ENCODE measurements around the gene TEX52. TPM values are rescaled to one million over a fixed set of nuclear protein-coding genes. Genes with fewer than 3 reads are reported as not detected.

Gene TEX52
- total and polyA plus RNA-seq, 10 of the 15 experiments (the other 5 are each of a cell fraction or from before 2014, with no cell fraction given): 0.23 TPM; not detected in 9

- CTCF ChIA-PET: interaction anchor here (0.6 to 1.6 kb wide), 3 partner anchors 13 to 158 kb away, joined by 3 to 4 read pairs (median 3); no protein-coding TSS in a partner anchor
- POLR2A ChIA-PET: interaction anchor here (0.5 to 0.7 kb wide), 2 partner anchors 17 to 56 kb away, joined by 3 to 5 read pairs; no protein-coding TSS in a partner anchor
- DNase-seq (ENCODE audit: low read depth, low spot score): no peak
Measured at GRCh38 chr12:2858334-2858733, 1.5 kb upstream of the TEX52 start.

GRCh38 chr12:2857576-2857975, 737 bp upstream of the TEX52 start:
- H3K27me3 ChIP-seq (replicated peaks in 1 of 2; ENCODE audit: control insufficient read depth in 2 of 2, insufficient read depth in 2 of 2, low read length in 1 of 2): no peaks in the 10 kb centered on the region
- H3K4me3 ChIP-seq: no peak overlapping the region
- no TSS peak for BruUV-seq (replicated peaks)
- H3K36me3 ChIP-seq (ENCODE audit: control insufficient read depth in 2 of 2, insufficient read depth in 2 of 2, low read length in 1 of 2): peaks cover 11% of the 10 kb centered on the region in 2 experiments; a peak in 3 of 4 replicates
- no peaks in the 10 kb centered on the region for H4K20me1 ChIP-seq (ENCODE audit: control insufficient read depth, insufficient read depth)
- H3K27ac ChIP-seq (ENCODE audit: control insufficient read depth, insufficient read depth): no peak overlapping the region
- in situ Hi-C loops (cut with MboI): no loop called here
- no peaks in the 10 kb centered on the region for H3K4me1 ChIP-seq (ENCODE audit: control insufficient read depth, insufficient read depth, low read length)
- RAD21 ChIA-PET (ENCODE audit: unreplicated experiment): no interaction called here
- CTCF ChIA-PET: interaction anchor here (0.6 to 1.6 kb wide), 2 partner anchors 12 to 39 kb away, joined by 3 to 4 read pairs; no protein-coding TSS in a partner anchor
- 76% methylated on average over 7 of the region's 7 CpGs for WGBS (ENCODE audit: insufficient coverage, insufficient replicate concordance, low lambda C conversion rate, missing lambda C conversion rate)
- POLR2A ChIA-PET: no interaction called here
- intact Hi-C loops (cut with micrococcal nuclease; ENCODE audit: unreplicated experiment): no loop called here
- no peak overlapping the region for H3K4me2 ChIP-seq (ENCODE audit: control insufficient read depth, insufficient read depth)
- TF ChIP-seq POLR2A (IDR thresholded peaks at IDR 0.05; ENCODE audit: low read depth, low read length): peak; percentile 27; the same call in 1 of the 2 replicates
- TF ChIP-seq, protein P1, sequence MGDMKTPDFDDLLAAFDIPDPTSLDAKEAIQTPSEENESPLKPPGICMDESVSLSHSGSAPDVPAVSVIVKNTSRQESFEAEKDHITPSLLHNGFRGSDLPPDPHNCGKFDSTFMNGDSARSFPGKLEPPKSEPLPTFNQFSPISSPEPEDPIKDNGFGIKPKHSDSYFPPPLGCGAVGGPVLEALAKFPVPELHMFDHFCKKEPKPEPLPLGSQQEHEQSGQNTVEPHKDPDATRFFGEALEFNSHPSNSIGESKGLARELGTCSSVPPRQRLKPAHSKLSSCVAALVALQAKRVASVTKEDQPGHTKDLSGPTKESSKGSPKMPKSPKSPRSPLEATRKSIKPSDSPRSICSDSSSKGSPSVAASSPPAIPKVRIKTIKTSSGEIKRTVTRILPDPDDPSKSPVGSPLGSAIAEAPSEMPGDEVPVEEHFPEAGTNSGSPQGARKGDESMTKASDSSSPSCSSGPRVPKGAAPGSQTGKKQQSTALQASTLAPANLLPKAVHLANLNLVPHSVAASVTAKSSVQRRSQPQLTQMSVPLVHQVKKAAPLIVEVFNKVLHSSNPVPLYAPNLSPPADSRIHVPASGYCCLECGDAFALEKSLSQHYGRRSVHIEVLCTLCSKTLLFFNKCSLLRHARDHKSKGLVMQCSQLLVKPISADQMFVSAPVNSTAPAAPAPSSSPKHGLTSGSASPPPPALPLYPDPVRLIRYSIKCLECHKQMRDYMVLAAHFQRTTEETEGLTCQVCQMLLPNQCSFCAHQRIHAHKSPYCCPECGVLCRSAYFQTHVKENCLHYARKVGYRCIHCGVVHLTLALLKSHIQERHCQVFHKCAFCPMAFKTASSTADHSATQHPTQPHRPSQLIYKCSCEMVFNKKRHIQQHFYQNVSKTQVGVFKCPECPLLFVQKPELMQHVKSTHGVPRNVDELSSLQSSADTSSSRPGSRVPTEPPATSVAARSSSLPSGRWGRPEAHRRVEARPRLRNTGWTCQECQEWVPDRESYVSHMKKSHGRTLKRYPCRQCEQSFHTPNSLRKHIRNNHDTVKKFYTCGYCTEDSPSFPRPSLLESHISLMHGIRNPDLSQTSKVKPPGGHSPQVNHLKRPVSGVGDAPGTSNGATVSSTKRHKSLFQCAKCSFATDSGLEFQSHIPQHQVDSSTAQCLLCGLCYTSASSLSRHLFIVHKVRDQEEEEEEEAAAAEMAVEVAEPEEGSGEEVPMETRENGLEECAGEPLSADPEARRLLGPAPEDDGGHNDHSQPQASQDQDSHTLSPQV (IDR thresholded peaks at IDR 0.05): no peak
- H2AFZ ChIP-seq (ENCODE audit: control insufficient read depth, low read depth, low read length): no peak overlapping the region
- SMC1A ChIA-PET (ENCODE audit: uncharacterized antibody, unreplicated experiment): interaction anchor here (1.6 kb wide), 1 partner anchor 17 kb away, joined by 3 read pairs; no protein-coding TSS in a partner anchor
- H3K9me3 ChIP-seq (replicated peaks; ENCODE audit: control insufficient read depth, insufficient read depth, low read length): no peaks in the 10 kb centered on the region
- DNase-seq (ENCODE audit: low read depth, low spot score) (no peak), FAIRE-seq (no peak), ATAC-seq (no peak)
- no peaks in the 10 kb centered on the region for H3K79me2 ChIP-seq (ENCODE audit: control insufficient read depth, insufficient read depth, low read length)
- no peak overlapping the region for H3K9ac ChIP-seq (ENCODE audit: control insufficient read depth, insufficient read depth, low read length)

More at GRCh38 chr12:2858334-2858733, 1.5 kb upstream of the TEX52 start:
- in situ Hi-C loops (cut with MboI): no loop called here
- Histone ChIP-seq H3K27me3 (replicated peaks in 1 of 2; ENCODE audit: control insufficient read depth in 2 of 2, insufficient read depth in 2 of 2, low read length in 1 of 2) (no peaks in the 10 kb centered on the region), H3K4me1 (ENCODE audit: control insufficient read depth, insufficient read depth, low read length) (no peaks in the 10 kb centered on the region), H3K4me3 (no peak overlapping the region), H2AFZ (ENCODE audit: control insufficient read depth, low read depth, low read length) (no peak overlapping the region), H4K20me1 (ENCODE audit: control insufficient read depth, insufficient read depth) (no peaks in the 10 kb centered on the region), H3K36me3 (ENCODE audit: control insufficient read depth in 2 of 2, insufficient read depth in 2 of 2, low read length in 1 of 2) (peaks cover 15 to 17% of the 10 kb centered on the region in 2 experiments; a peak in 3 of 4 replicates), H3K9ac (ENCODE audit: control insufficient read depth, insufficient read depth, low read length) (no peak overlapping the region), H3K79me2 (ENCODE audit: control insufficient read depth, insufficient read depth, low read length) (no peaks in the 10 kb centered on the region), H3K4me2 (ENCODE audit: control insufficient read depth, insufficient read depth) (no peak overlapping the region), H3K27ac (ENCODE audit: control insufficient read depth, insufficient read depth) (no peak overlapping the region), H3K9me3 (replicated peaks; ENCODE audit: control insufficient read depth, insufficient read depth, low read length) (no peaks in the 10 kb centered on the region)
- FAIRE-seq (no peak), ATAC-seq (no peak)
- BruUV-seq (replicated peaks): no TSS peak
- ChIA-PET SMC1A (ENCODE audit: uncharacterized antibody, unreplicated experiment) (interaction anchor here (1.6 kb wide), 1 partner anchor 16 kb away, joined by 3 read pairs; no protein-coding TSS in a partner anchor), RAD21 (ENCODE audit: unreplicated experiment) (no interaction called here)
- intact Hi-C loops (cut with micrococcal nuclease; ENCODE audit: unreplicated experiment): no loop called here
- WGBS (ENCODE audit: insufficient coverage, insufficient replicate concordance, low lambda C conversion rate, missing lambda C conversion rate): 87% methylated on average over 2 of the region's 2 CpGs
- TF ChIP-seq TBL1XR1 (IDR thresholded peaks at IDR 0.05; ENCODE audit: low read depth, low read length) (no peak), IKZF2 (IDR thresholded peaks at IDR 0.05) (no peak), MTA3 (IDR thresholded peaks at IDR 0.05; ENCODE audit: borderline replicate concordance, low read length) (no peak), TAF1 (IDR thresholded peaks at IDR 0.05; ENCODE audit: borderline replicate concordance, low read depth, low read length) (no peak), JUND (IDR thresholded peaks at IDR 0.05; ENCODE audit: low read depth, low read length) (no peak), PAX5 (IDR thresholded peaks at IDR 0.05; ENCODE audit: borderline replicate concordance, low read depth, low read length) (no peak), BRCA1 (IDR thresholded peaks at IDR 0.05; ENCODE audit: low read depth, low read length) (no peak)
